Sigmoid colon (tissue), 4 donors: ENCODE measurements around the gene DOCK1.

Source experiments
- CTCF ChIP-seq, 4 experiments: fragments of 450-650 bp in 3 of 4; fragments of 200-600 bp in 1 of 4; IDR thresholded peaks; one replicate each; pipeline ENCODE4 v1.5.1; 2016 to 2019; ENCODE audit warnings: antibody characterized with exemption in 4 of 4, mild to moderate bottlenecking in 3 of 4, moderate library complexity in 2 of 4
- EP300 ChIP-seq, 4 donors: sonication (generic); formaldehyde crosslinking; IDR thresholded peaks; one replicate each; pipeline ENCODE4 v1.6.1; 2017; ENCODE audit warnings: antibody characterized with exemption in 4 of 4
- POLR2A ChIP-seq, 2 donors: fragments of 450-650 bp; IDR thresholded peaks; one replicate each; pipeline ENCODE4 v1.6.1; 2016; ENCODE audit warnings: antibody characterized with exemption in 2 of 2, mild to moderate bottlenecking in 2 of 2, moderate library complexity in 2 of 2
- POLR2AphosphoS5 ChIP-seq, 4 donors: sonication (generic); formaldehyde crosslinking; IDR thresholded peaks; one replicate each; pipeline ENCODE4 v1.6.1; 2017; ENCODE audit warnings: antibody characterized with exemption in 4 of 4

DNA sequence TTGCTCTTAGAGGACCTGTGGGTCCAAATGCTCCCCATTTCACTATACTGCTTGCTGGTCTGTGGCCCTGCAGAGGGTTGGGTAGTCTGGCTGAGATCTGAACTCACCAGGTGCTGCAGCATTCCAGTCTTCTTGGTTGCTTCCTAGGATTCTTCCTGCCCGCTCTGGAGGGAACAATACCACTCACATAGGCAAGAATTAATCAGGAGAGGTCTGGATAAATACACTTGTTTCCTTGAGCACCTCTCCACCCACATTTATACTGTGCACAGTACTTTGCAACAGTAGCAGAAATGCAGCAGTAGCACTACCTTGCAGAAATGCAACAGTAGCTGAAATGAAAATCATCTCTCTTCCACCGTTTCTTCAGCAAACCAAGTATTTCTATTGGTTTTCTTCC is 165.9 kb downstream of the DOCK1 start:
- TF ChIP-seq CTCF (IDR thresholded peaks at IDR 0.05) (no peak), POLR2A (IDR thresholded peaks at IDR 0.05) (no peak), POLR2AphosphoS5 (IDR thresholded peaks at IDR 0.05) (no peak), EP300 (IDR thresholded peaks at IDR 0.05) (no peak)
